GM12878 (cell line): ENCODE data around the gene IRF8. TPM values are rescaled to one million over a fixed set of nuclear protein-coding genes. Genes with fewer than 3 reads are reported as not detected.

Experiments used
- BHLHE40 ChIP-seq, 2 experiments: fragments of 450-650 bp in 1 of 2; IDR thresholded peaks; 2 replicates each; pipeline ENCODE4 v1.6.1; 2011 to 2017; ENCODE audit warnings: low read depth in 2 of 2, borderline replicate concordance in 1 of 2, improper control_type of control experiment in 1 of 2, low read length in 1 of 2, mild to moderate bottlenecking in 1 of 2
- CREB1 ChIP-seq: IDR thresholded peaks from 2 replicates; pipeline ENCODE4 v1.6.1; 2012; ENCODE audit warnings: low read depth, mild to moderate bottlenecking, inconsistent platforms
- EGR1 ChIP-seq, 2 experiments: IDR thresholded peaks; 1 replicate in 1 of 2; 2 replicates in 1 of 2; pipeline ENCODE4 v1.6.1; 2011 to 2012; ENCODE audit warnings: low read depth in 2 of 2, low read length in 2 of 2, borderline replicate concordance in 1 of 2, mild to moderate bottlenecking in 1 of 2, moderate library complexity in 1 of 2
- ESRRA ChIP-seq: IDR thresholded peaks from 2 replicates; pipeline ENCODE4 v1.6.1; 2012; ENCODE audit warnings: mild to moderate bottlenecking, low read length, improper control_type of control experiment
- HDAC6 ChIP-seq: fragments of 200-600 bp; sonication (generic); IDR thresholded peaks from one replicate; pipeline ENCODE4 v1.8.0; 2017; ENCODE audit warnings: antibody characterized with exemption; ENCODE audit not compliant: unreplicated experiment
- MEF2B ChIP-seq: fragments of 450-650 bp; IDR thresholded peaks from 2 replicates; pipeline ENCODE4 v1.6.1; 2018; ENCODE audit warnings: mild to moderate bottlenecking, moderate library complexity; ENCODE audit not compliant: partially characterized antibody, poor library complexity, severe bottlenecking
- NR2F1 ChIP-seq: fragments of 450-650 bp; conservative IDR thresholded peaks from 2 replicates; pipeline ENCODE4 v1.6.1; 2017; ENCODE audit warnings: mild to moderate bottlenecking
- NRF1 ChIP-seq: conservative IDR thresholded peaks from 2 replicates; pipeline ENCODE4 v1.6.1; 2011; ENCODE audit warnings: mild to moderate bottlenecking, low read depth, low read length, improper control_type of control experiment
- PAX8 ChIP-seq: fragments of 450-650 bp; IDR thresholded peaks from 2 replicates; pipeline ENCODE4 v1.6.1; 2017; ENCODE audit warnings: mild to moderate bottlenecking, moderate library complexity
- RCOR1 ChIP-seq: conservative IDR thresholded peaks from 2 replicates; pipeline ENCODE4 v1.6.1; 2012; ENCODE audit warnings: low read depth, low read length, improper control_type of control experiment
- SIX5 ChIP-seq: IDR thresholded peaks from 2 replicates; pipeline ENCODE4 v1.6.1; 2011; ENCODE audit warnings: mild to moderate bottlenecking, low read depth, low read length, moderate library complexity; ENCODE audit not compliant: severe bottlenecking
- SMARCA5 ChIP-seq: fragments of 450-650 bp; IDR thresholded peaks from 2 replicates; pipeline ENCODE4 v1.6.1; 2017; ENCODE audit warnings: mild to moderate bottlenecking
- SMC3 ChIP-seq: IDR thresholded peaks from 2 replicates; pipeline ENCODE4 v1.6.1; 2011; ENCODE audit warnings: low read length, improper control_type of control experiment, borderline replicate concordance
- SUZ12 ChIP-seq: fragments of 200-600 bp; sonication (generic); IDR thresholded peaks from one replicate; pipeline ENCODE4 v1.6.1; 2018; ENCODE audit warnings: antibody characterized with exemption, mild to moderate bottlenecking; ENCODE audit not compliant: unreplicated experiment
- TBL1XR1 ChIP-seq: IDR thresholded peaks from 2 replicates; pipeline ENCODE4 v1.6.1; 2012; ENCODE audit warnings: low read depth, low read length, improper control_type of control experiment
- TCF12 ChIP-seq: IDR thresholded peaks from 2 replicates; pipeline ENCODE4 v1.6.1; 2011; ENCODE audit warnings: low read depth, mild to moderate bottlenecking, low read length
- YY1 ChIP-seq: IDR thresholded peaks from 2 replicates; pipeline ENCODE4 v1.6.1; 2011; ENCODE audit warnings: low read depth, mild to moderate bottlenecking, low read length
- ZSCAN29 ChIP-seq: fragments of 450-650 bp; IDR thresholded peaks from 2 replicates; pipeline ENCODE4 v1.6.1; 2017; ENCODE audit warnings: mild to moderate bottlenecking, moderate library complexity
- ZZZ3 ChIP-seq: IDR thresholded peaks from 2 replicates; pipeline ENCODE4 v1.6.1; 2011; ENCODE audit warnings: low read depth; ENCODE audit not compliant: control insufficient read depth, insufficient read length
- polyA plus RNA-seq, 11 experiments: library from polyadenylated mRNA; depleted of rRNA in 4 of 11; unstranded in 6 of 11; stranded (reverse) in 5 of 11; fragments of >200 nt; fragmentation: Nextera tagmentation in 4 of 11; fragmentation: Illumina TruSeq in 1 of 11; extraction: Ambion mirVana in 4 of 11; extraction: Trizol in 1 of 11; gene quantifications; 1 replicate in 1 of 11; 2 replicates in 10 of 11; pipeline versions ENCODE4 v1.2.1 to v1.2.3, GENCODE V29; 2011 to 2016; ENCODE audit warnings: inconsistent platforms in 2 of 11, missing spikeins in 2 of 11, low read depth in 1 of 11
- total RNA-seq, 4 experiments: library from RNA; depleted of rRNA in 3 of 4; stranded (reverse); fragments of >200 nt in 3 of 4; fragmentation: Illumina TruSeq in 1 of 4; extraction: Trizol in 1 of 4; gene quantifications; 2 replicates each; pipeline versions ENCODE4 v1.2.1 to v1.2.3, GENCODE V29; 2013 to 2021
- TF ChIP-seq, protein P1 (sequence below): fragments of 450-650 bp; IDR thresholded peaks from 2 replicates; pipeline ENCODE4 v1.6.1; 2016; ENCODE audit warnings: mild to moderate bottlenecking
- TF ChIP-seq, protein P2 (sequence below): IDR thresholded peaks from 2 replicates; pipeline ENCODE4 v1.6.1; 2011; ENCODE audit warnings: mild to moderate bottlenecking, low read depth, low read length, moderate library complexity; ENCODE audit not compliant: insufficient replicate concordance
- TF ChIP-seq, protein P3 (sequence below): fragments of 450-650 bp; IDR thresholded peaks from 2 replicates; pipeline ENCODE4 v1.6.1; 2017; ENCODE audit warnings: mild to moderate bottlenecking, low read depth, inconsistent platforms; ENCODE audit not compliant: poor library complexity, severe bottlenecking
- TF ChIP-seq, protein P4 (sequence below): fragments of 450-650 bp; IDR thresholded peaks from 2 replicates; pipeline ENCODE4 v1.6.1; 2017; ENCODE audit warnings: low read depth, mild to moderate bottlenecking, moderate library complexity
- TF ChIP-seq, protein P5 (sequence below): IDR thresholded peaks from 2 replicates; pipeline ENCODE4 v1.6.1; 2012; ENCODE audit warnings: low read depth, low read length, improper control_type of control experiment

IRF8 gene
- total and polyA plus RNA-seq, 10 of the 15 experiments (the other 5 are each of a cell fraction or from before 2014, with no cell fraction given): 17.1 to 237 (median 172) TPM

DNA sequence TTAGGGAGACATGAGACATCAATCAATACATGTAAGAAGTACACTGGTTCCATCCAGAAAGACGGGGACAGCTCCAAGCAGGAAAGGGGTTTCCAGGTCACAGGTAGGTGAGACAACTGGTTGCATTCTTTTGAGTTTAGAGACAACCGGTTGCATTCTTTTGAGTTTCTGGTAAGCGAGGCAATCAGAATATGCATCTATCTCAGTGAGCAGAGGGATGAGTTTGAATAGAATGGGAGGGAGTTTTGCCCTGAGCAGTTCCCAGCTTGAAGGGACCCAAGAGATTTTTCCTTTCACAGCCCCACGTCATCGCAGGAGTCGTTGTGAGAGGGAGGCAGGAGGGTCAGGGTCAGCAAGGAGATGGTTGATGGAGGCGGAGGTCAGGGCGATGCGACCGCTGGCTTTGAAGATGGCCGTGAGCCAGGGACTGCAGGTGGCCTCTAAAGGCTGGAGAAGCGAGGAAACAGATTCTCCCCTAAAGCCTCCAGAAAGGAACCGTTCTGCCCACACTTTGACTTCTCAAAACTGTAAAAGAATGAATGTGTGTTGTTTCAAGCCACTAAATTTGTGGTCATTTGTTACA lies 36.5 kb downstream of the IRF8 start (continued):
- TF ChIP-seq BHLHE40 (IDR thresholded peaks at IDR 0.05; ENCODE audit: borderline replicate concordance in 1 of 2, low read depth in 2 of 2, low read length in 1 of 2) (no peak), SUZ12 (no peak), PAX8 (no peak), NRF1 (no peak), HDAC6 (no peak), SMARCA5 (0 out of 2 replicates have a peak, but pooled peaks have one; percentile 60), SIX5 (no peak), ZZZ3 (no peak), NR2F1 (peak; percentile 89), CREB1 (no peak), RCOR1 (no peak), TBL1XR1 (no peak), EGR1 (IDR thresholded peaks at IDR 0.05; ENCODE audit: borderline replicate concordance in 1 of 2, low read depth in 2 of 2, low read length in 2 of 2) (no peak), MEF2B (no peak), SMC3 (no peak), ESRRA (no peak), ZSCAN29 (0 out of 2 replicates have a peak, but pooled peaks have one; percentile 29), YY1 (peak; percentile 70), TCF12 (0 out of 2 replicates have a peak, but pooled peaks have one; percentile 67)
- TF ChIP-seq, protein P1, sequence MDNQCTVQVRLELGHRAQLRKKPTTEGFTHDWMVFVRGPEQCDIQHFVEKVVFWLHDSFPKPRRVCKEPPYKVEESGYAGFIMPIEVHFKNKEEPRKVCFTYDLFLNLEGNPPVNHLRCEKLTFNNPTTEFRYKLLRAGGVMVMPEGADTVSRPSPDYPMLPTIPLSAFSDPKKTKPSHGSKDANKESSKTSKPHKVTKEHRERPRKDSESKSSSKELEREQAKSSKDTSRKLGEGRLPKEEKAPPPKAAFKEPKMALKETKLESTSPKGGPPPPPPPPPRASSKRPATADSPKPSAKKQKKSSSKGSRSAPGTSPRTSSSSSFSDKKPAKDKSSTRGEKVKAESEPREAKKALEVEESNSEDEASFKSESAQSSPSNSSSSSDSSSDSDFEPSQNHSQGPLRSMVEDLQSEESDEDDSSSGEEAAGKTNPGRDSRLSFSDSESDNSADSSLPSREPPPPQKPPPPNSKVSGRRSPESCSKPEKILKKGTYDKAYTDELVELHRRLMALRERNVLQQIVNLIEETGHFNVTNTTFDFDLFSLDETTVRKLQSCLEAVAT: no peak
- TF ChIP-seq, protein P2, sequence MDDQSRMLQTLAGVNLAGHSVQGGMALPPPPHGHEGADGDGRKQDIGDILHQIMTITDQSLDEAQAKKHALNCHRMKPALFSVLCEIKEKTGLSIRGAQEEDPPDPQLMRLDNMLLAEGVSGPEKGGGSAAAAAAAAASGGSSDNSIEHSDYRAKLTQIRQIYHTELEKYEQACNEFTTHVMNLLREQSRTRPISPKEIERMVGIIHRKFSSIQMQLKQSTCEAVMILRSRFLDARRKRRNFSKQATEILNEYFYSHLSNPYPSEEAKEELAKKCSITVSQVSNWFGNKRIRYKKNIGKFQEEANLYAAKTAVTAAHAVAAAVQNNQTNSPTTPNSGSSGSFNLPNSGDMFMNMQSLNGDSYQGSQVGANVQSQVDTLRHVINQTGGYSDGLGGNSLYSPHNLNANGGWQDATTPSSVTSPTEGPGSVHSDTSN: no peak
- TF ChIP-seq, protein P3, sequence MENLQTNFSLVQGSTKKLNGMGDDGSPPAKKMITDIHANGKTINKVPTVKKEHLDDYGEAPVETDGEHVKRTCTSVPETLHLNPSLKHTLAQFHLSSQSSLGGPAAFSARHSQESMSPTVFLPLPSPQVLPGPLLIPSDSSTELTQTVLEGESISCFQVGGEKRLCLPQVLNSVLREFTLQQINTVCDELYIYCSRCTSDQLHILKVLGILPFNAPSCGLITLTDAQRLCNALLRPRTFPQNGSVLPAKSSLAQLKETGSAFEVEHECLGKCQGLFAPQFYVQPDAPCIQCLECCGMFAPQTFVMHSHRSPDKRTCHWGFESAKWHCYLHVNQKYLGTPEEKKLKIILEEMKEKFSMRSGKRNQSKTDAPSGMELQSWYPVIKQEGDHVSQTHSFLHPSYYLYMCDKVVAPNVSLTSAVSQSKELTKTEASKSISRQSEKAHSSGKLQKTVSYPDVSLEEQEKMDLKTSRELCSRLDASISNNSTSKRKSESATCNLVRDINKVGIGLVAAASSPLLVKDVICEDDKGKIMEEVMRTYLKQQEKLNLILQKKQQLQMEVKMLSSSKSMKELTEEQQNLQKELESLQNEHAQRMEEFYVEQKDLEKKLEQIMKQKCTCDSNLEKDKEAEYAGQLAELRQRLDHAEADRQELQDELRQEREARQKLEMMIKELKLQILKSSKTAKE: no peak
- TF ChIP-seq, protein P4, sequence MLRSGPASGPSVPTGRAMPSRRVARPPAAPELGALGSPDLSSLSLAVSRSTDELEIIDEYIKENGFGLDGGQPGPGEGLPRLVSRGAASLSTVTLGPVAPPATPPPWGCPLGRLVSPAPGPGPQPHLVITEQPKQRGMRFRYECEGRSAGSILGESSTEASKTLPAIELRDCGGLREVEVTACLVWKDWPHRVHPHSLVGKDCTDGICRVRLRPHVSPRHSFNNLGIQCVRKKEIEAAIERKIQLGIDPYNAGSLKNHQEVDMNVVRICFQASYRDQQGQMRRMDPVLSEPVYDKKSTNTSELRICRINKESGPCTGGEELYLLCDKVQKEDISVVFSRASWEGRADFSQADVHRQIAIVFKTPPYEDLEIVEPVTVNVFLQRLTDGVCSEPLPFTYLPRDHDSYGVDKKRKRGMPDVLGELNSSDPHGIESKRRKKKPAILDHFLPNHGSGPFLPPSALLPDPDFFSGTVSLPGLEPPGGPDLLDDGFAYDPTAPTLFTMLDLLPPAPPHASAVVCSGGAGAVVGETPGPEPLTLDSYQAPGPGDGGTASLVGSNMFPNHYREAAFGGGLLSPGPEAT: no peak
- TF ChIP-seq, protein P5, sequence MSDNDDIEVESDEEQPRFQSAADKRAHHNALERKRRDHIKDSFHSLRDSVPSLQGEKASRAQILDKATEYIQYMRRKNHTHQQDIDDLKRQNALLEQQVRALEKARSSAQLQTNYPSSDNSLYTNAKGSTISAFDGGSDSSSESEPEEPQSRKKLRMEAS: no peak
